ENCODE measurements around the gene GOPC.

GOPC gene

GRCh38 chr6:117595099-117595923 lies 7.0 kb downstream of the GOPC start:
- DNase-seq = no peak

GRCh38 chr6:117592983-117593759 lies 9.1 kb downstream of the GOPC start:
- DNase-seq = no peak

GRCh38 chr6:117591405-117591804 lies 10.9 kb downstream of the GOPC start:
- no peak for DNase-seq

- no peak for DNase-seq
Observed at GRCh38 chr6:117590447-117590846, 11.9 kb downstream of the GOPC start.

GRCh38 chr6:117585647-117586046 lies 16.7 kb downstream of the GOPC start:
- no peak for DNase-seq

GRCh38 chr6:117574198-117574597 lies 28.1 kb downstream of the GOPC start:
- DNase-seq = no peak

GRCh38 chr6:117573006-117573680 lies 29.2 kb downstream of the GOPC start:
- no peak for DNase-seq

- DNase-seq = no peak
Observed at GRCh38 chr6:117568831-117569410, 33.4 kb downstream of the GOPC start.

GRCh38 chr6:117568247-117568646 lies 34.1 kb downstream of the GOPC start:
- DNase-seq = no peak

GRCh38 chr6:117564681-117565080 lies 37.6 kb downstream of the GOPC start:
- no peak for DNase-seq

- DNase-seq = no peak
Observed at GRCh38 chr6:117561128-117561527, 41.2 kb downstream of the GOPC start.

- DNase-seq = no peak
Observed at GRCh38 chr6:117559299-117559698, 43.0 kb downstream of the GOPC start.

- DNase-seq = no peak
Observed at GRCh38 chr6:117558818-117559217, 43.5 kb downstream of the GOPC start.

- DNase-seq = no peak
Observed at GRCh38 chr6:117557951-117558350, 44.4 kb downstream of the GOPC start.

- DNase-seq = peak; percentile 46
Observed at GRCh38 chr6:117555882-117556498, 46.3 kb downstream of the GOPC start.

- DNase-seq = peak; percentile 9
Observed at GRCh38 chr6:117555262-117555849, 47.0 kb downstream of the GOPC start.

GRCh38 chr6:117553142-117553541 lies 49.2 kb downstream of the GOPC start:
- no peak for DNase-seq

- DNase-seq = no peak
Observed at GRCh38 chr6:117552618-117553017, 49.7 kb downstream of the GOPC start.

GRCh38 chr6:117550618-117551242 lies 51.6 kb downstream of the GOPC start:
- DNase-seq = no peak

- DNase-seq = no peak
Observed at GRCh38 chr6:117550078-117550600, 52.2 kb downstream of the GOPC start.

- no peak for DNase-seq
Observed at GRCh38 chr6:117549611-117550010, 52.7 kb downstream of the GOPC start.
